Osteocyte (in vitro differentiated cells): ENCODE measurements around the gene SCN5A. TPM values are rescaled to one million over a fixed set of nuclear protein-coding genes. Genes with fewer than 3 reads are reported as not detected.

Source experiments
- DNase-seq: peaks from one replicate; pipeline ENCODE4 v3.0.0; 2021; ENCODE audit warnings: mixed read lengths; ENCODE audit not compliant: unreplicated experiment; ENCODE audit errors: extremely low spot score
- H3K27ac Mint-ChIP-seq: one replicate; pipeline ENCODE4 v1.8.0; 2021; ENCODE audit warnings: mild to moderate bottlenecking, mixed read lengths; ENCODE audit not compliant: unreplicated experiment
- H3K27me3 Mint-ChIP-seq: one replicate; pipeline ENCODE4 v1.8.0; 2021; ENCODE audit warnings: mixed read lengths; ENCODE audit not compliant: unreplicated experiment
- H3K36me3 Mint-ChIP-seq: one replicate; pipeline ENCODE4 v1.8.0; 2021; ENCODE audit warnings: mixed read lengths; ENCODE audit not compliant: unreplicated experiment
- H3K4me1 Mint-ChIP-seq: one replicate; pipeline ENCODE4 v1.8.0; 2021; ENCODE audit warnings: mixed read lengths; ENCODE audit not compliant: unreplicated experiment
- H3K4me3 Mint-ChIP-seq: one replicate; pipeline ENCODE4 v1.8.0; 2021; ENCODE audit warnings: mild to moderate bottlenecking, moderate library complexity, mixed read lengths; ENCODE audit not compliant: unreplicated experiment
- H3K9me3 Mint-ChIP-seq: one replicate; pipeline ENCODE4 v1.8.0; 2021; ENCODE audit warnings: mixed read lengths; ENCODE audit not compliant: unreplicated experiment
- CTCF ChIP-seq: fragments of 200-600 bp; sonication (generic); IDR thresholded peaks from 2 replicates; pipeline ENCODE4 v1.5.0; 2021; ENCODE audit warnings: antibody characterized with exemption, mild to moderate bottlenecking, moderate library complexity
- total RNA-seq: library from RNA; stranded (reverse); gene quantifications from 2 replicates; pipeline ENCODE4 v1.2.1, GENCODE V29; 2021

Gene SCN5A
- total RNA-seq, 1 donor from 2014 or later, result not detected

GRCh38 chr3:38689774-38690173 lies 40.3 kb upstream of the SCN5A start:
- Mint-ChIP-seq H3K4me1 (no peaks in the 10 kb centered on the region), H3K27me3 (no peaks in the 10 kb centered on the region), H3K36me3 (no peaks in the 10 kb centered on the region), H3K27ac (no peak overlapping the region), H3K4me3 (no peak overlapping the region), H3K9me3 (no peaks in the 10 kb centered on the region)
- TF ChIP-seq CTCF, result no peak
- no peak for DNase-seq

- Mint-ChIP-seq H3K27ac (no peak overlapping the region), H3K9me3 (no peaks in the 10 kb centered on the region), H3K36me3 (no peaks in the 10 kb centered on the region), H3K4me1 (no peaks in the 10 kb centered on the region), H3K27me3 (no peaks in the 10 kb centered on the region), H3K4me3 (no peak overlapping the region)
- DNase-seq, result no peak
- TF ChIP-seq CTCF, result no peak
Observed at GRCh38 chr3:38689346-38689745, 39.9 kb upstream of the SCN5A start.

DNA sequence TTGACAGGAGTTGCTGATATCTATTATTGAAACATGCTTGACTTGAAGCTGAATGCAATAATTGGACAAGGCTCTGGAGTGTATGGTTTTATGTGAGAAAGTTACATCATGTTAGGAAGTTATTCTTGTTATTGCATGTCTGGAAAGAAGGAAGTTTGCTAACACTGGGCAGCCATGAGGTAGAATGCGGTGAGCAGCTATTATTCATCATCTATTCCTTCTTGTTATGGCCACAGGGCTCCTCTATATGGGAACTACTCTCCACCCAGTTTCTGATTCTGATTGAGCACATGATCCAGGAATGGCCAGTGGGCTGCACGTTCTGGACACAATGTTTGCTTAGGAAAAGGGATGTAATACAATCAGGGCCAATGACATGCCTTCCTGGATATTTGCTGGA lies 37.8 kb upstream of the SCN5A start:
- Mint-ChIP-seq H3K27me3 (no peaks in the 10 kb centered on the region), H3K4me3 (no peak overlapping the region), H3K27ac (no peak overlapping the region), H3K9me3 (no peaks in the 10 kb centered on the region), H3K4me1 (no peaks in the 10 kb centered on the region), H3K36me3 (no peaks in the 10 kb centered on the region)
- no peak for TF ChIP-seq CTCF
- no peak for DNase-seq

- H3K4me3 Mint-ChIP-seq, result no peak overlapping the region
- H3K9me3 Mint-ChIP-seq, result no peaks in the 10 kb centered on the region
- no peaks in the 10 kb centered on the region for H3K27me3 Mint-ChIP-seq
- no peak overlapping the region for H3K27ac Mint-ChIP-seq
- no peaks in the 10 kb centered on the region for H3K4me1 Mint-ChIP-seq
- no peak for TF ChIP-seq CTCF
- no peaks in the 10 kb centered on the region for H3K36me3 Mint-ChIP-seq
- no peak for DNase-seq
Observed at GRCh38 chr3:38684546-38684945, 35.1 kb upstream of the SCN5A start.

GRCh38 chr3:38669668-38670067 lies 20.2 kb upstream of the SCN5A start:
- H3K27ac Mint-ChIP-seq, result no peak overlapping the region
- H3K27me3 Mint-ChIP-seq, result peaks cover 24% of the 10 kb centered on the region
- no peaks in the 10 kb centered on the region for H3K4me1 Mint-ChIP-seq
- no peaks in the 10 kb centered on the region for H3K36me3 Mint-ChIP-seq
- no peak for TF ChIP-seq CTCF
- H3K9me3 Mint-ChIP-seq, result no peaks in the 10 kb centered on the region
- no peak overlapping the region for H3K4me3 Mint-ChIP-seq
- DNase-seq, result no peak
